SK-N-SH (cell line): ENCODE data around the gene CERS6. TPM values are rescaled to one million over a fixed set of nuclear protein-coding genes. Genes with fewer than 3 reads are reported as not detected.

ENCODE experiments used
- CTCF ChIA-PET: fragments of 300-600, 350-600 bp; formaldehyde crosslinking; extraction: SDS; loops from one replicate; lab custom pipeline; 2021; lab: Yijun Ruan, JAX
- POLR2A ChIA-PET: fragments of 350-600 bp; sonication (Branson Sonifier 250); formaldehyde crosslinking; extraction: SDS; loops from one replicate; lab custom pipeline; 2020; ENCODE audit warnings: antibody characterized with exemption, inconsistent platforms; lab: Yijun Ruan, JAX
- DNase-seq: peaks from one replicate; pipeline ENCODE4 v3.0.0; 2012
- H2AFZ ChIP-seq: fragments of 200-600 bp; sonication (generic); 2 replicates; pipeline ENCODE4 v1.8.1; 2016; ENCODE audit warnings: antibody characterized with exemption, mild to moderate bottlenecking, low read depth
- H3F3A ChIP-seq: fragments of 200-600 bp; sonication (generic); replicated peaks from 2 replicates; pipeline ENCODE3; 2016; ENCODE audit warnings: antibody characterized with exemption, mild to moderate bottlenecking; ENCODE audit not compliant: insufficient read depth
- H3K27ac ChIP-seq, 2 experiments: fragments of 200-500 bp in 1 of 2; fragments of 200-600 bp in 1 of 2; sonication (Bioruptor generic) in 1 of 2; sonication (generic), shearing (Covaris generic) in 1 of 2; 2 replicates each; pipeline versions ENCODE4 v1.5.1 to v1.6.1; 2014 to 2016; ENCODE audit warnings: low read depth in 2 of 2, inconsistent platforms in 1 of 2, low read length in 1 of 2, mild to moderate bottlenecking in 1 of 2, mixed read lengths in 1 of 2
- H3K27me3 ChIP-seq: fragments of 200-600 bp; sonication (generic), shearing (Covaris generic); 2 replicates; pipeline ENCODE4 v1.6.1; 2016; ENCODE audit warnings: mixed run types; ENCODE audit not compliant: insufficient read depth
- H3K36me3 ChIP-seq, 2 experiments: fragments of 200-500 bp in 1 of 2; fragments of 200-600 bp in 1 of 2; sonication (Bioruptor generic) in 1 of 2; sonication (generic) in 1 of 2; replicated peaks in 1 of 2; 2 replicates each; pipeline versions ENCODE3 to v1.5.1; 2014 to 2016; ENCODE audit warnings: low read length in 1 of 2, mild to moderate bottlenecking in 1 of 2; ENCODE audit not compliant: insufficient read depth in 2 of 2, control insufficient read depth in 1 of 2
- H3K4me1 ChIP-seq, 2 experiments: fragments of 200-500 bp in 1 of 2; fragments of 200-600 bp in 1 of 2; sonication (Bioruptor generic) in 1 of 2; sonication (generic), shearing (Covaris generic) in 1 of 2; 2 replicates each; pipeline versions ENCODE4 v1.5.1 to v1.6.1; 2014 to 2016; ENCODE audit warnings: low read depth in 1 of 2, low read length in 1 of 2, mixed run types in 1 of 2; ENCODE audit not compliant: insufficient read depth in 2 of 2, control insufficient read depth in 1 of 2
- H3K4me2 ChIP-seq: fragments of 200-600 bp; sonication (generic), shearing (Covaris generic); 2 replicates; pipeline ENCODE4 v1.6.1; 2017; ENCODE audit warnings: mixed run types
- H3K4me3 ChIP-seq, 2 experiments: fragments of 200-500 bp in 1 of 2; fragments of 200-600 bp in 1 of 2; sonication (Bioruptor generic) in 1 of 2; sonication (generic), shearing (Covaris generic) in 1 of 2; 2 replicates each; pipeline versions ENCODE4 v1.5.1 to v1.8.1; 2014 to 2016; ENCODE audit warnings: low read depth in 2 of 2, inconsistent platforms in 1 of 2, low read length in 1 of 2, mild to moderate bottlenecking in 1 of 2, mixed read lengths in 1 of 2, moderate library complexity in 1 of 2
- H3K79me2 ChIP-seq: fragments of 200-600 bp; sonication (generic); 2 replicates; pipeline ENCODE4 v1.8.1; 2017; ENCODE audit warnings: mild to moderate bottlenecking; ENCODE audit not compliant: insufficient read depth
- H3K9ac ChIP-seq: fragments of 200-600 bp; sonication (generic); 2 replicates; pipeline ENCODE4 v1.6.1; 2017; ENCODE audit warnings: mixed run types
- H3K9me2 ChIP-seq: fragments of 200-600 bp; sonication (generic); 2 replicates; pipeline ENCODE4 v1.6.1; 2017; ENCODE audit warnings: mixed run types
- H3K9me3 ChIP-seq: fragments of 200-600 bp; sonication (generic); 2 replicates; pipeline ENCODE4 v1.6.1; 2017; ENCODE audit warnings: mixed run types, mild to moderate bottlenecking, moderate library complexity
- H4K20me1 ChIP-seq: fragments of 200-600 bp; sonication (generic); 2 replicates; pipeline ENCODE4 v1.6.1; 2017; ENCODE audit warnings: mild to moderate bottlenecking, mixed run types; ENCODE audit not compliant: insufficient read depth
- ELF1 ChIP-seq: IDR thresholded peaks from 2 replicates; pipeline ENCODE4 v1.4.0; 2012
- FOXJ3 ChIP-seq: sonication (generic); formaldehyde crosslinking; IDR thresholded peaks from 2 replicates; pipeline ENCODE4 v1.5.1; 2020; ENCODE audit warnings: mild to moderate bottlenecking, missing genetic modification reagents
- GATA2 ChIP-seq: sonication (generic); formaldehyde crosslinking; IDR thresholded peaks from 2 replicates; pipeline ENCODE4 v1.5.0; 2020; ENCODE audit warnings: mild to moderate bottlenecking, missing genetic modification reagents
- JUND ChIP-seq: IDR thresholded peaks from 2 replicates; pipeline ENCODE4 v1.4.0; 2012
- MEF2A ChIP-seq: IDR thresholded peaks from 2 replicates; pipeline ENCODE4 v1.4.0; 2012; ENCODE audit warnings: low read depth, borderline replicate concordance
- MXI1 ChIP-seq: IDR thresholded peaks from 2 replicates; pipeline ENCODE4 v1.6.1; 2012; ENCODE audit warnings: mild to moderate bottlenecking, low read depth, low read length, improper control_type of control experiment
- RXRA ChIP-seq: IDR thresholded peaks from 2 replicates; pipeline ENCODE4 v1.4.0; 2012; ENCODE audit warnings: low read depth, mild to moderate bottlenecking, borderline replicate concordance
- SMC3 ChIP-seq: IDR thresholded peaks from 2 replicates; pipeline ENCODE4 v1.6.1; 2012; ENCODE audit warnings: low read depth, low read length, improper control_type of control experiment
- TAF1 ChIP-seq: IDR thresholded peaks from 2 replicates; pipeline ENCODE4 v1.6.1; 2012; ENCODE audit warnings: low read depth, mild to moderate bottlenecking, low read length, moderate library complexity, borderline replicate concordance
- WGBS: methylation state at CpG from one replicate; pipeline ENCODE4 v1.1.6; 2017; ENCODE audit warnings: low lambda C conversion rate; 5-methylcytosine and 5-hydroxymethylcytosine counted together
- polyA plus RNA-seq, 3 experiments: library from polyadenylated mRNA; depleted of rRNA; stranded (reverse); fragments of >200 nt; gene quantifications; 2 replicates each; pipeline ENCODE4 v1.2.3, GENCODE V29; 2012
- TF ChIP-seq, protein P1 (sequence below): IDR thresholded peaks from 2 replicates; pipeline ENCODE4 v1.6.1; 2012; ENCODE audit warnings: mild to moderate bottlenecking, low read depth, low read length, moderate library complexity

Gene CERS6
- polyA plus RNA-seq, 1 of the 3 experiments (the other 2 are of a cell fraction), result 1.8 TPM

DNA sequence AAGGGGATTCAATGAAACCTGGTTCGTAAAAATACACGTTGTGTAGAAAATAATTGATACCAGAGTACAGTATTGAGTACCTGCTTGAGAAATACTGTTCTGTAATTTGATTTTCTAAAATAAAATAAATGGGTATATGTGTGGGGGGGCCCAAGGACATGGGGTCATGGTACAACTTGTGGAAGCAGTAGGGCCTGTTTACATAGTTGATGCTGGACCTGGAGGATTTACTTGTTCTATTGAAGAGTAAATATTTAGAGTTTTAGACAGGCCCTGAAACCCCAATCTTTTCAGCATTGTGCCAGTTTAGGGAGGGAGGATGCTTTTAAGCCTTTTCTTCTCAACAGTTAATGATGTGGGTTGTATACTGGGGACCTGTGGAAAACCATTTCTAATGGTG is 11.7 kb downstream of the CERS6 start:
- Histone ChIP-seq H3K9ac (no peak overlapping the region), H3K4me1 (peaks cover 9 to 25% of the 10 kb centered on the region in 2 experiments; a peak in 2 of 4 replicates), H3K36me3 (no peaks in the 10 kb centered on the region), H3K4me3 (no peak overlapping the region), H3K79me2 (no peaks in the 10 kb centered on the region), H3K4me2 (no peak overlapping the region), H3K9me3 (no peaks in the 10 kb centered on the region), H3K27ac (no peak overlapping the region), H3F3A (peaks cover 4% of the 10 kb centered on the region), H4K20me1 (no peaks in the 10 kb centered on the region), H2AFZ (no peak overlapping the region), H3K9me2 (no peaks in the 10 kb centered on the region), H3K27me3 (no peaks in the 10 kb centered on the region)
- TF ChIP-seq, protein P1, sequence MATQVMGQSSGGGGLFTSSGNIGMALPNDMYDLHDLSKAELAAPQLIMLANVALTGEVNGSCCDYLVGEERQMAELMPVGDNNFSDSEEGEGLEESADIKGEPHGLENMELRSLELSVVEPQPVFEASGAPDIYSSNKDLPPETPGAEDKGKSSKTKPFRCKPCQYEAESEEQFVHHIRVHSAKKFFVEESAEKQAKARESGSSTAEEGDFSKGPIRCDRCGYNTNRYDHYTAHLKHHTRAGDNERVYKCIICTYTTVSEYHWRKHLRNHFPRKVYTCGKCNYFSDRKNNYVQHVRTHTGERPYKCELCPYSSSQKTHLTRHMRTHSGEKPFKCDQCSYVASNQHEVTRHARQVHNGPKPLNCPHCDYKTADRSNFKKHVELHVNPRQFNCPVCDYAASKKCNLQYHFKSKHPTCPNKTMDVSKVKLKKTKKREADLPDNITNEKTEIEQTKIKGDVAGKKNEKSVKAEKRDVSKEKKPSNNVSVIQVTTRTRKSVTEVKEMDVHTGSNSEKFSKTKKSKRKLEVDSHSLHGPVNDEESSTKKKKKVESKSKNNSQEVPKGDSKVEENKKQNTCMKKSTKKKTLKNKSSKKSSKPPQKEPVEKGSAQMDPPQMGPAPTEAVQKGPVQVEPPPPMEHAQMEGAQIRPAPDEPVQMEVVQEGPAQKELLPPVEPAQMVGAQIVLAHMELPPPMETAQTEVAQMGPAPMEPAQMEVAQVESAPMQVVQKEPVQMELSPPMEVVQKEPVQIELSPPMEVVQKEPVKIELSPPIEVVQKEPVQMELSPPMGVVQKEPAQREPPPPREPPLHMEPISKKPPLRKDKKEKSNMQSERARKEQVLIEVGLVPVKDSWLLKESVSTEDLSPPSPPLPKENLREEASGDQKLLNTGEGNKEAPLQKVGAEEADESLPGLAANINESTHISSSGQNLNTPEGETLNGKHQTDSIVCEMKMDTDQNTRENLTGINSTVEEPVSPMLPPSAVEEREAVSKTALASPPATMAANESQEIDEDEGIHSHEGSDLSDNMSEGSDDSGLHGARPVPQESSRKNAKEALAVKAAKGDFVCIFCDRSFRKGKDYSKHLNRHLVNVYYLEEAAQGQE, result no peak
- TF ChIP-seq JUND (no peak), GATA2 (CRISPR knock-in tag) (no peak), MEF2A (no peak), RXRA (no peak)
- POLR2A ChIA-PET, result no interaction called here
- DNase-seq, result no peak
- CTCF ChIA-PET, result interaction anchor here (1.2 kb wide), 1 partner anchor 10 kb away, joined by 3 read pairs; no protein-coding TSS in a partner anchor
- WGBS, result 96% methylated on average over 2 of the region's 2 CpGs

DNA sequence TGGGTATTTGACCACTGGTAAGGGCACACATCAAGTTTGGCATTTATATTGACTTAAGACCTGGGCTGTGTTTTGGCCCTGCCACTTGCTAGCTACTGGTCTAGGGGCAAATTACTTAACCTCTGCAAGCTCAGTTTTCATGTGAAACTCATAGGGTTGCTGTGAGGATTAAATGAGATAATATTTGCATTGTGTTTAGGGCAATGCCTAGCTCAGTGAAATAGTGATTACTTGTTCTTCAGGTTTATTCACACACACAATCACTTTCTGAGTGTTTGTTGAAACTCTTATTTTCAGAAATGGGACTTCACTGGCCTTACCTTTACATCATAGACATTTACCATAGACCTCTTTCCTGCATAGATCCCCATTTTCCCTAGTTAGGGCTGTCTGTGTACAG is 12.3 kb downstream of the CERS6 start:
- H3K79me2 ChIP-seq, result no peaks in the 10 kb centered on the region
- CTCF ChIA-PET, result interaction anchor here (0.6 to 1.2 kb wide), 3 partner anchors 50 to 453 kb away, joined by 3 to 4 read pairs (median 3); no protein-coding TSS in a partner anchor

More for the DNA sequence above, 12.3 kb downstream of the CERS6 start:
- peaks cover 4% of the 10 kb centered on the region for H3F3A ChIP-seq
- H4K20me1 ChIP-seq, result no peaks in the 10 kb centered on the region
- H3K9me3 ChIP-seq, result no peaks in the 10 kb centered on the region
- no peak for DNase-seq
- H3K4me1 ChIP-seq, result peaks cover 9 to 25% of the 10 kb centered on the region in 2 experiments; a peak in 2 of 4 replicates
- H2AFZ ChIP-seq, result no peak overlapping the region
- no peak overlapping the region for H3K4me3 ChIP-seq
- H3K9me2 ChIP-seq, result no peaks in the 10 kb centered on the region
- TF ChIP-seq ELF1, result no peak
- no peak for TF ChIP-seq MXI1
- TF ChIP-seq SMC3, result no peak
- no peak for TF ChIP-seq FOXJ3 (CRISPR knock-in tag)
- TF ChIP-seq, protein P1, result no peak
- no peak for TF ChIP-seq TAF1
- no peak overlapping the region for H3K9ac ChIP-seq
- H3K27ac ChIP-seq, result no peak overlapping the region
- no peaks in the 10 kb centered on the region for H3K36me3 ChIP-seq
- POLR2A ChIA-PET, result no interaction called here
- H3K4me2 ChIP-seq, result no peak overlapping the region
- H3K27me3 ChIP-seq, result no peaks in the 10 kb centered on the region
